ENCODE results near the gene VPS25.
"Not testable (repeated sequence)": the region's sequence is repeated elsewhere in the genome, so short reads cannot be mapped to it uniquely, and the experiment has no call there.

Gene VPS25

GRCh38 chr17:42769964-42770363 lies 3.3 kb upstream of the VPS25 start:
- not testable (repeated sequence) for FAIRE-seq

GRCh38 chr17:42772945-42773289 lies 332 bp upstream of the VPS25 start:
- FAIRE-seq: no peak

DNA sequence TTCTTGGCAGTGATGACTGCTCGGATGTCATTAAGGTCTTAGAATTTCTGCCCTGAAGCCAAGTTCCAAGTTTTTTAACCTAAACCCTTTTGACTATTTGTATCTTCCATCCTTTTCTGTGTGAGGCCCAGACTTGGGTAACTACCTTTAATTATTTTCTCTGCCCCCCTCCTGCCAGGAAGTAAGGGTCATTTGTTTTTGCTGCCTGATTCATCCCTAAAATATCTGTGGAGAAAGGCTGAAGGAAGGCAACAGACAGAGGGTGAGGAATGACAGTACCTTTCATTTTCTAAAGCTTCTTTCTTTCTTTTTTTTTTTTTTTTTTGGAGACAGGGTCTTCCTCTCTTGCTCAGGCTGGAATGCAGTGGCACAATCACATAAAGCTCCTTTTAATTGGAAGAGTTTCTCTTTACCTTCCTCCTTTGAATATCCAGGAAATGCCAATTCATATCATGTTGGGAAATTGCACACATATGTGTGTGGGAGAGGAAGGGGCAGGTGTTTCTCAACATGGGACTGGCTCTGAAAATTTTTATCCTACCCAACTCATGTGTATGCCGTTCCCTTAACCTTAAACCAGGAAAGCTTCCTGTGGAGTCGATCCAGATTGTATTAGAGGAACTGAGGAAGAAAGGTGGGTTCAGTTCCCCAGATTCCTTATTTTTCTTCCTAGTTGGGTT lies 957 bp downstream of the VPS25 start:
- no peak for FAIRE-seq

DNA sequence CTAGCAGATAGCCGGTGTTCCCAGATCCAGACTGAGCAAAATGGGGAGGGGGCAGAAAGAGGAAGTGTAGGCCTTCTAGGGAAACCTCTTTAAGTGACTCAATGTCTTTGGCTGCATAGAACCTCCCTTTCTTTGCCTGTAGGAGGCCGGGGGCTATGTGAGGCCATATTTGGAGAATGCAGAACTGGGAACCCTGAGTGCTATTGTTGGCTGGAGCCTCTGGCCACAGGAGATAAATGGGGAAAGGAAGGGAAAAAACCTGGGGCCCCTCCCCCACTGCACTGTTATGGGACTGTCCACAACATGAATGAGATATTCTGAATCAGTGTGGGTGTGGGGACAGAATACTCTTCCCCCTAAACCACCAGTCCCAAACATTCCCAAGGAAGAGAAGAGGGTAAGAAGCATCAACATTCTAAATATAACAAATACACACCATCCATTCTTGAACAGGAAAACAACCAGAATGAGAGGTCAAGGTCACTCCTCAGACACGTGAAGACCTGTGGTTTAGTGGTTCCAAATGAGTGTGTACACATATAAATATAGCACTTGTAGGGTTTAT lies 2.4 kb downstream of the VPS25 start:
- no peak for FAIRE-seq

DNA sequence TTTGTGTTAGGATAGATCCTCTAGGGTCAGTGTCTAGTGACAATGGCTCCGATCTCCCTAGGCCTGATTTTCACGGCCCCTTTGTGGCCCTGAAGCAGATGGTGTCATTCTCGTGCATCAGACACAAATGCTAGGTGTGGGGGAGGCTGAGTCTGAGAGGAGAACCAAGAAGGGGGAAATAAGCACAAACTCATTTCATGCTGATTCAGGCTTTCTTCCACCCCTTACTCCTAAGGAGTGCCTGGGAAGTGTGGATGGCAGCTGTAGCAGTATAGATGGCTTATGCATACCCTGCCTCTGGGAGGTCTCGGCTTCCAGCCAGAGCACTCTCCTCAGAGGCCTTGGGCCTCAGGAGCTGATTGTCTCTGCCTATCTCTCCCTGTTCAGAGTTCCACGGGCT lies 5.3 kb downstream of the VPS25 start:
- FAIRE-seq: no peak

- FAIRE-seq: no peak
These were observed 6.2 kb downstream of the VPS25 start for GRCh38 chr17:42779304-42779935.

GRCh38 chr17:42779936-42780850 lies 6.9 kb downstream of the VPS25 start, which contains the start of gene WNK4:
TSS of gene WNK4 (plus strand) at chr17:42780610. CDS start at chr17:42780699, 89 bp downstream.
- FAIRE-seq: no peak

DNA sequence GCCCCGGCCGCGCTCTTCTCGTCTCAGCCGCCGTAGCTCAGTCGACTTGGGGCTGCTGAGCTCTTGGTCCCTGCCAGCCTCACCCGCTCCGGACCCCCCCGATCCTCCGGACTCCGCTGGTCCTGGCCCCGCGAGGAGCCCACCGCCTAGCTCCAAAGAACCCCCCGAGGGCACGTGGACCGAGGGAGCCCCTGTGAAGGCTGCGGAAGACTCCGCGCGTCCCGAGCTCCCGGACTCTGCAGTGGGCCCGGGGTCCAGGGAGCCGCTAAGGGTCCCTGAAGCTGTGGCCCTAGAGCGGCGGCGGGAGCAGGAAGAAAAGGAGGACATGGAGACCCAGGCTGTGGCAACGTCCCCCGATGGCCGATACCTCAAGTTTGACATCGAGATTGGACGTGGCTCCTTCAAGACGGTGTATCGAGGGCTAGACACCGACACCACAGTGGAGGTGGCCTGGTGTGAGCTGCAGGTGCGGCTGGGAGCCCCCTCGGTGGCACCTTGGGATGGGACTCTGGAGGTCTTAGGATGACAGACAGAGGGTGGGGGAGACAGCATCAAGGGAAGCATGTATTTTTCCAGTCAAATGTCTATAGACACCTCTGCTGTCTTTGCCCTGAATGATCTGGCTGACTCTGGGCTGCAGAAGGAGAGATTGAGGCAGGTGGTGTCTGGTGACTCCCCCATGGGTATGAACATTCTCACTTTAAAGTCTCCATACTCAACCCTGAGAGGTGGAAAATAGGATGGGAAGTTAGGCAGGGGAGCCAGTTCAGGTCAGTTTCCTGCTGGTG lies 7.8 kb downstream of the VPS25 start:
- FAIRE-seq: no peak

DNA sequence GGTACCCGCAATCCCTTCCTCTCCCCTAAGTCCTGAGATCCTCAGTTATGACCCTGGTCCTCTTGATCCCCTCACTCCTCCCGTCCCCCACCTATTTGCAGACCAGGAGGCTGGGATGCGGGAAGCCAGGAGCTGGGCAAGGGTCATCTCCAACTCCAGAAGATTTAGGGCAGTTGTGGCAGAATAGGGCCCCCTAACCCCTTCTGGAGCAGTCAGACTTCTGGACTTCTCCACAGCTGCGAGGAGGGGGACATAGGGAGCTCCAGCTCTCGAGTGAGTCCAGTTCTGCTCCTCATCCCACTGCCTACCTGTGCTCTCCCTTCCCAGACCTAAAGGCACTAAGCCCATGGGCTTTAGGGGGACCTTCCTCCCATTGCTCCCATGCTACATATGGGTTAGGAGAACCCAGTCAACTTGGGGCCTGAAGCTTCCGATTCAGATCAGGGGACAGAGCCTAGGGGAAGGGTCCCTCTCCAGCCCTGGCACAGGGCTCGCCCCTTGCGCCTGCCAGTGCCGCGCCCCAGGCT lies 8.5 kb downstream of the VPS25 start:
- FAIRE-seq: no peak

GRCh38 chr17:42782166-42783061 lies 9.2 kb downstream of the VPS25 start:
- no peak for FAIRE-seq

- no peak for FAIRE-seq
These were observed 10.0 kb downstream of the VPS25 start for GRCh38 chr17:42783062-42783790.

GRCh38 chr17:42783791-42784138 lies 10.5 kb downstream of the VPS25 start:
- FAIRE-seq: no peak

DNA sequence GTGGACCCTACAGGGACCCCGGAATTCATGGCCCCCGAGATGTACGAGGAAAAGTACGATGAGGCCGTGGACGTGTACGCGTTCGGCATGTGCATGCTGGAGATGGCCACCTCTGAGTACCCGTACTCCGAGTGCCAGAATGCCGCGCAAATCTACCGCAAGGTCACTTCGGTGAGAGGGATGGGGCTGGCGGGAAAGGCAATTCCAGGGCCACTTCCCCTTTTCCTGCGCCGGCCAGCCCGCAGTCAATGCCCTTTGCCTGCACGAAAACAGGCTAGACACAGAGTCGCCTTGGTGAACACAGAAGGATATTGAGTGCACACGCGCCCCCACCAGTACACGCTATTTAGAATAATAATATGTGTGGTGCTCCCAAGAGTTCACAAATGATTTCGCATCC lies 11.2 kb downstream of the VPS25 start:
- no peak for FAIRE-seq

- no peak for FAIRE-seq
These were observed 11.8 kb downstream of the VPS25 start for GRCh38 chr17:42784811-42785592.

DNA sequence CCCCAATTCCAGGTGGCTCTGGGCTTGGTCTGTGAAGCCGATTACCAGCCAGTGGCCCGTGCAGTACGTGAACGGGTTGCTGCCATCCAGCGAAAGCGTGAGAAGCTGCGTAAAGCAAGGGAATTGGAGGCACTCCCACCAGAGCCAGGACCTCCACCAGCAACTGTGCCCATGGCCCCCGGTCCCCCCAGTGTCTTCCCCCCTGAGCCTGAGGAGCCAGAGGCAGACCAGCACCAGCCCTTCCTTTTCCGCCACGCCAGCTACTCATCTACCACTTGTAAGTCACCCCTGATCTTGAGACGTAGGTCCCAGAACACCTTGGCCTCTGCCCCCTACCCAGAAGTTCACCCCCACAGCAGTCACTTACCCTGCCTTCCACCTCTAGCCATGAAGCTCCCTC lies 14.0 kb downstream of the VPS25 start:
- no peak for FAIRE-seq

DNA sequence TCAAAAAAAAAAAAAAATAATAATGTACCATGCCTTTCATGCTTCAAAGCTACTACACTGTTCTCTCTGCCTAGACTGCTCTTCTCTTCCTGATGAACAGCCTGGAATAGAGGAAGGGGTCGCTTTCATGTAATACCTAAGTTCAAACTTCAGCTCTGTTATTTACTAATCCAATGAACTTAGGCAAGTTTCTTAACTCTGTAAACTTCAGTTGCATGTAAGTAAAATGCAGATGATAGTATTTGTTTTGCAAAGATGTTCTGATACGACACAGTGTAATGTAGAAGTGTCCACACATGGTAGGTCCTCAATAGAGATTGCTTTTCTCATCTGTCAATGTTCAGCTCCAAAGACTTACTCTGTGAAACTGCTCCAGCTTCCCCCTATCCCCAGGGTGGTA lies 18.7 kb downstream of the VPS25 start:
- FAIRE-seq: no peak

- FAIRE-seq: no peak
These were observed 19.3 kb downstream of the VPS25 start for GRCh38 chr17:42792545-42792944.

GRCh38 chr17:42795061-42795460 lies 21.8 kb downstream of the VPS25 start:
- FAIRE-seq: no peak

- FAIRE-seq: no peak
These were observed 22.2 kb downstream of the VPS25 start for GRCh38 chr17:42795465-42795864.
